G401 (cell line): ENCODE measurements around the gene EGFL8. TPM values are rescaled to one million over a fixed set of nuclear protein-coding genes. Genes with fewer than 3 reads are reported as not detected.
"Not testable (repeated sequence)": the region's sequence is repeated elsewhere in the genome, so short reads cannot be mapped to it uniquely, and the experiment has no call there.

ENCODE experiments used
- DNase-seq: peaks from one replicate; pipeline ENCODE4 v3.0.0-alpha.2; 2015; ENCODE audit warnings: low spot score
- in situ Hi-C: cut with HindIII; loops from 2 replicates; pipeline ENCODE4 v1.10.0; 2016; ENCODE audit warnings: low sequenced_read_pairs, mixed read lengths
- total RNA-seq: library from RNA; depleted of rRNA; stranded (reverse); fragments of >200 nt; shearing (Covaris generic); gene quantifications from 2 replicates; pipeline ENCODE4 v1.2.3, GENCODE V29; 2014

The EGFL8 gene
- total RNA-seq, 1 experiment from 2014 or later: 16.5 TPM

GRCh38 chr6:32179766-32180405, 15.5 kb downstream of the EGFL8 start:
- in situ Hi-C loops: loop anchor here (5.0 kb wide), 1 partner anchor 53 kb away; the partner anchor contains the start of gene ATF6B
- DNase-seq: peak; percentile 25

DNA sequence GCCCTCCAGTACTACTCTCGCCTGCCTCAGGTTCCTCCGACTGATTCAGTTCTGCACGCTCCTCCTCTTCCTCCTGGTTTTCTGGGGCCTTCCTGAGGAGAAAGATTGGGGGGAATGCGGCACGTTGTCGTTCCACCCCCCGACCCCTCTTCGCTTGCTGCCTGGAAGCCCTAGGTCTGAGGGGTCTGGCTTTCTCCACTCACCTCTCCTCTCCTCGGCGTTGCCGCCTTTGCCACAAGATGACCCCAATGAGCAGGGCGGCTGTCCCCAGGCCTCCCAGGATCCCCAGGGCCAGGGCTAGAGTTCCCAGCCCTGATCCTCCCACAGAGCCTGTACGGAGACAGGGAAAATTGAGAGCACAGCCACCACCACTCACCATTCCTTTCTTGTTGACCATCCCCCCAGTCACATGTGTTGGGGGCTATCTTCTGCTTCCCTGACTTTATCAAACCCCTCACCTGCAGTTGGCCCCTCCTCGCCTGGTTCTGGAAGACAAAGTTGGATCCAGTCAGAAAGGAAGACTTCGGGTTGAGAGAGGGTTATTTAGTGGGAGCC, 16.8 kb downstream of the EGFL8 start:
- DNase-seq: no peak
- in situ Hi-C loops: loop anchor here (5.0 kb wide), 1 partner anchor 54 kb away; the partner anchor contains the start of gene ATF6B

- no peak for DNase-seq
- in situ Hi-C loops: loop anchor here (5.0 kb wide), 1 partner anchor 55 kb away; the partner anchor contains the start of gene ATF6B
These were observed 17.6 kb downstream of the EGFL8 start for GRCh38 chr6:32181915-32182529.

DNA sequence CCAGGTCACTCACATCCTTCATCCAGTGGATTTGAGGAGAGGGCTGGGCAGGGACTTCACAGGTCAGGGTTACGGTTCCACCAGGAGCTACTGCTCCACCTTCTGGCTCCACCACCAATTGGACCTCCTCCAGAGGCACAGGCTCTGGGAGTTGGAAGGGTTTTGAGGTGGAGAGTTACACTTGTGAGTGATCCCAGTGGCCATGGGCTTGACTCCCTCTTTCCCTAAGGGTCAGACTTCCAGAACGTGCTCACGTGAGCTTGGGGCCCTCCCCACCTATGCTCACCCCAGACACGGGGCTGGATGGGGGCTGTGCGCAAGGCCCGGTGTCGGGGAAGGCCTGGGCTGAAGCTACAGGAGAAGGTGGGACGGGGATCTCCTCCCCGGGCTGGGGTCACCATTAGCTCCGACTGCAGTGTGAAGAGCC, 18.2 kb downstream of the EGFL8 start:
- DNase-seq: no peak
- in situ Hi-C loops: loop anchor here (5.0 kb wide), 1 partner anchor 55 kb away; the partner anchor contains the start of gene ATF6B

DNA sequence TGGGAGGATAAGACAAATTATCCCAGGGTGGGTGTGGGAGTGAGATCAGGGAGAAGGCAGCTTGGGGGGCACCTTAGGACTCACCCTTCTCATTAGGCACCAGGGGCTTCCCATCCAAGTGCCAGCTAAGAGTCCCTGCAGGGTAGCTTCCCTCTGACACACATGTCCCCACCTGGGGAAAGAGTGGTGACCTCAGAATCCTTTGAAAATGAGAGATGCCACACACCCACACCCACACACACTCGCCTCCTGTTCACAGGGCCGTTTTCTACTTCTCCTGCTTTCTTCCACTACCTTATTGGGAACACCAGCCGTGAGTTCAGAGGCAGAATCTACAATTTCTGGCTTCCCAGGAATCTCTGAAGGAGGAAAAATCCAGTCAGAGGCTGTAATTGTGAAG, 18.6 kb downstream of the EGFL8 start:
- in situ Hi-C loops: loop anchor here (5.0 kb wide), 1 partner anchor 56 kb away; the partner anchor contains the start of gene ATF6B
- DNase-seq: no peak

GRCh38 chr6:32183483-32184083, 19.2 kb downstream of the EGFL8 start:
- in situ Hi-C loops: loop anchor here (5.0 kb wide), 1 partner anchor 56 kb away; the partner anchor contains the start of gene ATF6B

DNA sequence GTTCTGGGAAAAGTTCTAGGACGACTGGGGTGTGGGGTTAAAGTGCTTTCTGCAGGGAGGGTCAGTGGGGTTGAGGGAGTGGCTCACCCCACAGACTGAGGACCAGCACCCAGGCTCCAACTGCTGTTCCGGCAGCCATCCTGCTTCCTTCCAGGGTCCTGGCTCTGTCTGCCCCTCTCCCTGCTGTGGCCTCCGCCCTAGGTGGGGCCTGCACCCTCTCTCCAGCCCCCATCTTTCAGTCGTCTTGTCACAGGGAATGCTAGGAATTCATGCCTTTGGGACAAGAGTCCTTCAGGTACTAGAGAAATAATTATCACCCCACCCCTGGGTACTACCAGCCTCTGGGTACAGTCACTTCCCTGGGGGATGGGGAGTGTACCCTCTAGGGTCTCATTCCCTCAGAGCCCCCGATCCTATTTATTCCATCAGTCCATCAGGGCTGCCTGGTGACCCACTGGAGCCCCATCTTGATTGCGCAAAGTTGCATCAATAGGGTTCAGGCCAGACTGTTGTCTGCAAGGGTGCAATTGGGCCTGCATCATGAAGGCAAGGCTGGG, 19.8 kb downstream of the EGFL8 start, which contains the start of gene AGER:
AGER (minus strand) TSS at position 170 of the 557 bp plus-strand sequence; CDS start at position 139, 31 bp downstream.
- in situ Hi-C loops: loop anchor here (5.0 kb wide), 1 partner anchor 57 kb away; the partner anchor contains the start of gene ATF6B
- DNase-seq: no peak

More at GRCh38 chr6:32183483-32184083, 19.2 kb downstream of the EGFL8 start:
- no peak for DNase-seq

DNA sequence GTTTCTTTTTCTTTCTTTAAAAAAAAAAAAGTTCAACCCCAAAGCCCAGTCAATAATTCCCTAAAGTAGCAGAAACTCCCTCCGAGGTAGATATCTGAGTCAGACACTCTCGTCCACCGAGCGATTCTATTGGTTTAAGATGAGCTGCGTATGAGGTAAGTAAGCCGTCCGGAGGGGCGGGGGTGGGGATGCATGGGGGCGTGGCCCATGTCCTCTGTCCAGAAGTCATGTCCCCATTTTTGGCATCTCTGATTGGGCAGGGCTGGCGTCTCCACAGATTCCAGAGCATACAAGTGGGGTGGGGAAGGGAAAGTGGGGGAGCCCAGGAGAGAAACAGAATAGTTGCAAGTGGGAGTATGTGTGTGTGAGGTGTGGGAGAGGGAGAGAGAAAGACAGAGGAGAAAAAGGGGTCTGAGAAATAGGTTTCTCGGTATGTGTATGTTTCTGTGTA, 21.3 kb downstream of the EGFL8 start:
- DNase-seq: peak; percentile 76
- in situ Hi-C loops: not testable (repeated sequence)

DNA sequence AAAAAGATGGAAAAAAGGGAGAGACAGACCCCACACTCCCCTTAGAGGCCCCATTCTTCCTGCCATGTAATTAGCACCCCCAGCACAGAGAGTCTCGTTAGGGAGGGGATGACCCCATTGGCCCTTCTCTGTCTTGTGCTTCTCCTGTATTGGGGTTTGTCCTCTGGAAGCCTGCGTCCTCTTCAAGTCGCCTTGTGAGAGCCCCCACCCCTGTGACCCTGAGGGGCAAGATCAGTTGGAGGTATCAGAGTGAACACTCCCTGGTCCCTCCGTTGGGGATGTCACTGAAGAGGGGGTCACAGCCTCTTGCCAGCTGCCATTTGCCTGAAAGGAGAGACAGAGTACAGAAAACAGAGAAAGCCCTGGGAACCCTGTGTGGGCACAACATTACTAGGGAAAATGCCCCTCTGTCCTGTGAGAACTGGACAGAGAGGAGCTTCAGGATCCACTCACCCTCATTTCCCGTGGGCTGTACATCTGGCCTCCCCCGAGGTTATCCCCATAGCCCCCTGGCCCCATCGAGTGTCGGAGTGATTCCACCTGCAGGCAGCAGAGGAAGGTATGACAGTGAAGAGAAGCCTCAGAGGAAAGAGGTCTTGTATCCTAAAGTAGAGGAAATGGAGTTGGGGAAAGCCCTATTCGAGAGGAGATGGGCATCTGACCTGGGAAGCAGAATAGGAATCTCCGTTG, 21.9 kb downstream of the EGFL8 start:
- DNase-seq, in situ Hi-C loops: not testable (repeated sequence)

DNA sequence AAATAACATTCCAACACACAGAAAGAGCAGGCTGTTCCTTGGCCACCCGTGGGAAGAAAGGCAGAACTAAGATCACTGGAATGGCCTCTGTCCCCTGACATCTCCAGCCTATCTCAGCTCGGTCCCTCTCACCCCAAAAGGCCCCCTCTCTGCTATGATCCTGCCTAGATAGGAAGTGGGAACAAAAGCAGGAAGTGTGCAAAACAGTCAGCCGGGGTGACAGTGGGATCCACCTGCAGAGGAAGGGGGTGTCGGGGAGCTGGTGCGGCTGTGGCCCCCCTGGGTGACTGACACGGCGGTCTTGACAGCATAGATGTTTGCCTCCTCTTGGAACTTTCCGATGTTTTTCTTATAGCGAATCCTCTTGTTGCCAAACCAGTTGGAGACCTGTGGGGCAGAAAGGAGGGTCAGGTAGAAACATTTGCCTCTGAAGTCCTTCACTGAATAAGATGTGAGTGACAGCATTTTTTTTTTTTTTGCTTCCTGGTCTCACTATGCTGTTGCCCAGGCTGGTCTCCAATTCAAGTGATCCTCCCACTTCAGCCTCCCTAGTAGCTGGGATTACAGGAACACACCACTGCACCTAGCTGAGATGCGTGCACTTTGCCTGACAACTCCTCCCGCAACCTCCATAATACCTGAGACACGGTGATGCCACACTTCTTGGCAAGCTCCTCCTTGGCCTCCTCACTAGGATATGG, 22.8 kb downstream of the EGFL8 start:
- in situ Hi-C loops: no loop called here
- DNase-seq: no peak

DNA sequence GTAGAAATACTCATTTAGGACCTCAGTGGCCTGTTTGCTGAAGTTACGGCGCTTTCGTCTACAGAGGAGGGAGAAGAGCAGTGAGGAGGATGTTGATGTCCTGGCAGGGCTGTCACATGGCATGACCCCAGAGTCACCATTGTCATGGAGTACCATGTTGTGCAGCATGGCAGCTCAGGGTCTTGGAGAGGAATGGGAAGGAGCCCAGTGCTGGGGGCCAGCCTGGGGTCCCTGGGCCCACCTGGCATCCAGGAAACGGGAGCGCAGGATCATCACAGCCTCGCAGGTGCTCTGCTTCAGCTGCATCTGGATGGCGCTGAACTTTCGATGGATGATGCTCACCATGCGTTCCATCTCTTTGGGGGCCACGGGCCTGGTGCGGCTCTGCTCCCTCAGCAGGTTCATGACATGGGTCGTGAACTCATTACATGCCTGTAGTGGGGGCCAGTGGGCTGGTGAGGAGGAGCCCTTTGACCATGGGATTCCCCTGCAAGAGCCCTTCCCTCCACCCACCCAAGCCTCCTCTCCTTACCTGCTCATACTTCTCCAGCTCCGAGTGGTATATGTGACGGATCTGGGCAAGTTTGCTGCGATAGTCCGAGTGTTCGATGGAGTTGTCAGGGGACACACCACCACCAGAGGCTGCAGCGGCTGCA, 23.5 kb downstream of the EGFL8 start:
- DNase-seq, in situ Hi-C loops: not testable (repeated sequence)

DNA sequence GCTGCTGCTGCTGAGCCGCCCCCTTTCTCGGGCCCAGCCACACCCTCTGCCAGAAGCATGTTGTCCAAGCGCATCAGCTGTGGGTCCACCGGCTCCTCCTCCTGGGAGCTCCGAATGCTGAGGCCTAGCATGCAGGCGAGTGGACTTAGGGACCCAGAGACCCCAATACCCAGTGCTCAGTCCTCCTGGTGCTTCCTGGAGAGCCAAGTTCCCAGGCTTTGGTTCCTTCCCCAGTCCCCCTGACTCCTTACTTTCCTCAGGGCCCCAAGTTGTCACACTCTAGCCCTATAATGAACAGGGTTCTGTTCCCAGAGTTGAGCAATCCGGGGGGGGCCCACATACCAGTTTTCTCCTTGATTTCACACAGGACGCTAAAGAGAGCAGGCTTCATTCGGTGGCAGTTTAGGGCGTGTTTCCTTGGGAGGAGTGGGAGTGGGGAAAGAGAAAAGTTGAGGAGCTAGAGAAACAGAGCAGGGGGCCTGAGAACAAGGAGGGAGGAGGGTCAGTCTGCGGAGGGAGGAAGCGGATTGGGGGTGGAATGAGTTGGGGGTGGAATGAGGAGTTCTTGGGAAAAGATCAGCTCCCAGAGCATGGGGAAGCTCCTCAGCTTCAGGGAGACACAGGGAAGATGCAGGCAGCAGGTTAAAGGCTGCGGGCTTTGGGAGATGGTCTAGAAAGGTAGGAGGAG, 24.1 kb downstream of the EGFL8 start:
- DNase-seq: no peak
- in situ Hi-C loops: no loop called here

- DNase-seq: peak; percentile 23
- in situ Hi-C loops: no loop called here
These were observed 24.8 kb downstream of the EGFL8 start for GRCh38 chr6:32189069-32189741.

DNA sequence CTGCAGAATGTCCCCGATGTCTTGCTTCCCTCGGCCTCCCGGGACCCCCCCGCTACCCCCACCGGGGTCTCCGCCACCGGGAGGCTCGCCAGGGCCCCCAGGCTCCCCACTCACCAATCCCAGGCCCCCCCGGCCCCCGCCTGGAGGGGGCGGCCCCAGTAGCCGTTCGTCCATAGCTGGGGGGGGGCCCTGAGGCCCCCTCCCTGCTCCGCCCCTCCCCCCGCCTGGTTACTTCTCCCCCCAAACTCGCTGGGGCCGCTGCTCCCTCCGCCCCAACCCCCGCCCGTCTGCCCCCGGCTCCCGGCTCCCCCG, 25.3 kb downstream of the EGFL8 start:
- in situ Hi-C loops: no loop called here
- no peak for DNase-seq

- in situ Hi-C loops: no loop called here
These were observed 25.9 kb downstream of the EGFL8 start, which contains the start of gene PBX2 for GRCh38 chr6:32190054-32190851. PBX2 (minus strand) TSS chr6:32190202; CDS start chr6:32189915, 287 bp downstream.

More at GRCh38 chr6:32190054-32190851, 25.9 kb downstream of the EGFL8 start, which contains the start of gene PBX2:
- DNase-seq: peak; percentile 97
